ENCODE measurements around the gene LIX1.

Gene LIX1

GRCh38 chr5:97136475-97136874 lies 5.9 kb downstream of the LIX1 start:
- Mint-ChIP-seq H3K36me3 (ENCODE audit: low read depth) (no peaks in the 10 kb centered on the region), H3K9me3 (no peaks in the 10 kb centered on the region), H3K4me3 (no peak overlapping the region), H3K27me3 (ENCODE audit: low read depth, poor library complexity) (no peaks in the 10 kb centered on the region), H3K27ac (peak overlapping the region; percentile 50), H3K4me1 (peaks cover 59% of the 10 kb centered on the region)
- TF ChIP-seq CTCF (IDR thresholded peaks at IDR 0.05) = no peak
- no peak for DNase-seq

GRCh38 chr5:97135868-97136267 lies 6.5 kb downstream of the LIX1 start:
- no peak overlapping the region for H3K4me3 Mint-ChIP-seq
- H3K36me3 Mint-ChIP-seq (ENCODE audit: low read depth) = no peaks in the 10 kb centered on the region
- no peak for DNase-seq
- no peak for TF ChIP-seq CTCF (IDR thresholded peaks at IDR 0.05)
- peak overlapping the region; percentile 50 for H3K27ac Mint-ChIP-seq
- peaks cover 59% of the 10 kb centered on the region for H3K4me1 Mint-ChIP-seq
- H3K9me3 Mint-ChIP-seq = no peaks in the 10 kb centered on the region
- H3K27me3 Mint-ChIP-seq (ENCODE audit: low read depth, poor library complexity) = no peaks in the 10 kb centered on the region

GRCh38 chr5:97134634-97135033 lies 7.8 kb downstream of the LIX1 start:
- no peak for DNase-seq
- no peaks in the 10 kb centered on the region for H3K27me3 Mint-ChIP-seq (ENCODE audit: low read depth, poor library complexity)
- H3K4me1 Mint-ChIP-seq = peaks cover 56% of the 10 kb centered on the region
- TF ChIP-seq CTCF (IDR thresholded peaks at IDR 0.05) = no peak
- no peaks in the 10 kb centered on the region for H3K36me3 Mint-ChIP-seq (ENCODE audit: low read depth)
- H3K9me3 Mint-ChIP-seq = no peaks in the 10 kb centered on the region
- peak overlapping the region; percentile 33 for H3K27ac Mint-ChIP-seq
- no peak overlapping the region for H3K4me3 Mint-ChIP-seq

GRCh38 chr5:97133101-97133500 lies 9.3 kb downstream of the LIX1 start:
- TF ChIP-seq CTCF (IDR thresholded peaks at IDR 0.05) = no peak
- Mint-ChIP-seq H3K36me3 (ENCODE audit: low read depth) (no peaks in the 10 kb centered on the region), H3K4me1 (peaks cover 43% of the 10 kb centered on the region), H3K9me3 (no peaks in the 10 kb centered on the region), H3K4me3 (no peak overlapping the region), H3K27me3 (ENCODE audit: low read depth, poor library complexity) (peaks cover 4% of the 10 kb centered on the region), H3K27ac (no peak overlapping the region)
- DNase-seq = no peak

GRCh38 chr5:97131921-97132320 lies 10.5 kb downstream of the LIX1 start:
- Mint-ChIP-seq H3K27ac (no peak overlapping the region), H3K9me3 (no peaks in the 10 kb centered on the region), H3K4me3 (no peak overlapping the region), H3K27me3 (ENCODE audit: low read depth, poor library complexity) (peaks cover 4% of the 10 kb centered on the region), H3K36me3 (ENCODE audit: low read depth) (no peaks in the 10 kb centered on the region), H3K4me1 (peaks cover 42% of the 10 kb centered on the region)
- no peak for DNase-seq
- TF ChIP-seq CTCF (IDR thresholded peaks at IDR 0.05) = no peak

- peaks cover 4% of the 10 kb centered on the region for H3K27me3 Mint-ChIP-seq (ENCODE audit: low read depth, poor library complexity)
- H3K9me3 Mint-ChIP-seq = peaks cover 2% of the 10 kb centered on the region
- no peak for DNase-seq
- H3K36me3 Mint-ChIP-seq (ENCODE audit: low read depth) = no peaks in the 10 kb centered on the region
- no peak for TF ChIP-seq CTCF (IDR thresholded peaks at IDR 0.05)
- H3K27ac Mint-ChIP-seq = peak overlapping the region; percentile 17
- peaks cover 37% of the 10 kb centered on the region for H3K4me1 Mint-ChIP-seq
- H3K4me3 Mint-ChIP-seq = no peak overlapping the region
Observed at GRCh38 chr5:97131139-97131710, 11.2 kb downstream of the LIX1 start.

Measured in nephron progenitor cell (in vitro differentiated cells).